Kidney tubule cell (primary cell): ENCODE measurements around the gene METTL3.

Experiments
- DNase-seq: peaks from one replicate; pipeline ENCODE4 v3.0.0-alpha.2; 2018; ENCODE audit warnings: low spot score

METTL3 gene

DNA sequence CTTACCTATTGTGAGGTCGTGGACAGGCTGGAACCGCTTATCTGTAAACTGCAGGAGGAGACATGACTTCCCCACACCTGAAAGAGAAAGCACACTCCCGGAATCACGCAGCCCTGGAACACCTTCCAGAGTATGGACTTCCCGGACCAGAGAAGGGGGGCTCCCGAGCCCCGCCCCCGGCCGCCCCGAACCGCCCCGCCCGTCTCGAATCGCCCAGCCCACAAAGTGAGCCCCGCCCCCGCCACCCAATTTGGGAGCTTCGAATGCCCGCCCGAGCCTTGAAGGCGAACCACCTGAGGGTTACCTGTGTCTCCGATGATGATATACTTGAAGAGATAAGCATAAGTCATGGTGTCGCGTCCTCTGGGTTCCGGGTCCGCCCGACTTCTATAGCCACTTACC, 34.6 kb downstream of the METTL3 start:
- peak; percentile 84 for DNase-seq

DNA sequence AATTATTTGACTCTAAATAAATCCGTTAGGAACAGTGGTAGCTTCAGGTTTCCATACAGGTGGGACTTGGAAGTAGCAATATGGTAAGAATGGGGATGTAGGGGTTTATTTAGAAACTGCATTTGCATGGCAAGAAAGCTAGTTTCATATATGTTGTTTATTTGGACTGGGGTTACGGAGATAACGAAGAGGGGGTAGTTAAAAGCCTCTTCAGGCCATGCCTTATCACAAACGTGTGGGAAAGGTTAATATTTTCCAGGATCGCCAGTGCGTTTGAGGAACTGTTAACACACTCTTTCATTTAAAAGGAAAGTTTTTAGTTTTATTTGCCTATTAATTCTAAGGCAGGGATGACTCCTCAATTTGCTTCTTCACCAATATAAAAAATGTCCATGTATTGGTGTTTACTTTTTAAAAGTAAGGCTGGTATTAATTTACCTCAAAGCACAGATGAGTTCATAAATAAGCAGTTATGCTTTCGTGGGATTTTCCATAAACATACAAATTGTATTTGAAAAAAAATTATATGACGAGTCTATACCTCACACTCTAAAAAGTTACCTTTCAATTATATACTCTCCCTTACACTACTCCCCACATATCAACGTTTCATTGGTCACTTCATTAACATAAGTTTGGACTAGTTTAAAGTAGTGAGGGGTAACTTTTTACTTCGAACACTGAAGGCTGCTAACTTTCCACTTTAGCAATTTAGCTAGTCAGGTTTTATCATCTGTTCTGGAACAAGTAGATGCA, 35.2 kb downstream of the METTL3 start:
- no peak for DNase-seq

GRCh38 chr14:21467616-21468015, 43.5 kb downstream of the METTL3 start:
- DNase-seq, result no peak

DNA sequence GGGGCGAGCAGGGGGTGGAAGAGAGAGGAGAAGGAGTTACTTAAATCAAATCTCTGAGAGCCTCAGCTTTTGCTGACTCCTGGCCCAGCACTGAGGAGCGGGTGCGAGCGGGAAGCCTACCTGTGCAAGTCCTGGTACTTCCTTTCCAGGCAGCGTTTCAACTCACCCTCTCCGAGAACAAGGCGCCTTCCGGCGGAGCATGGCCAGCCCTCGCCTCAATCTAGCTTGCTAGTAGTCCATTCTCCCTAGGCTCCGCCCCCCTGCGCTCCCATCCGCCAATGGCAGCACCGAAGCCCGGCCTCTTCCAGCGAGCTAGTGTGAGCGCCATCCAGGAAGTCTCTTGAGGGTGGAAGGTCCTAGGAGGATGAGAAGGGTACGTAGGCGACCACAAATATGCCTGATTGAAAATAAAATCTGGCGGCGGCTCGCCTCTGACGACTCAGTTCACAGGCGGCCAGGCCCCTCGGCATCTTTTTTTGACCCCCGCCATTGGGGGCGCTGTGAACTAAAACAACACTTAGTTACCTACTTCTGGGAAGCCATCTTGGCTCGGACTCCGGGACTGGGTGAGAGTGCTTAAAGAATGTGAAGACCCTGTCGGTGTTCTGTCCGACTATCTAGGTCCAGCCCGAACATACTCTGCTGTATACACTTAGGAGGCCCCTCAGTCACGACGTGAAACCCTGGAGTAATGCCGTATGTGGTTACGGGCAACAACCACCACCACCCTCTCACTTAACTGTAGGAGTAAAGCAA, 55.0 kb downstream of the METTL3 start, which contains the start of gene CHD8:
CHD8 (minus strand) TSS at position 212 of the 756 bp plus-strand sequence. CDS start 24,480 bp downstream, outside the sequence.
- DNase-seq, result peak; percentile 100

DNA sequence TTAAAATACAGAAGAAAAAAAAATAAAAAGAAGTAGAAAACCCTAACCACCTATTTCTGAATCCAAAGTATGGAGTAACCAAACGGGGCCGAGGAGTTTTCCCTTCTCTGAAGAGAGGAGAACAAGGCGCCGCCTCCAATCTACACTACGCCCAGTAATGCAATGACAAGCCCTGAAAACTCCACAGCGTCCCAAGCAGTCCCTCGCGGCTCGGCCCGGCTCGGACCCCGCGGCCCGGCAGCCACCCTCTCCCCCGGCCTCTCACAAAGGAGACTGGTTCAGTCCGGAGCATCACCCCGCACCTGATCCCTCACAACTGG, 55.6 kb downstream of the METTL3 start:
- no peak for DNase-seq

DNA sequence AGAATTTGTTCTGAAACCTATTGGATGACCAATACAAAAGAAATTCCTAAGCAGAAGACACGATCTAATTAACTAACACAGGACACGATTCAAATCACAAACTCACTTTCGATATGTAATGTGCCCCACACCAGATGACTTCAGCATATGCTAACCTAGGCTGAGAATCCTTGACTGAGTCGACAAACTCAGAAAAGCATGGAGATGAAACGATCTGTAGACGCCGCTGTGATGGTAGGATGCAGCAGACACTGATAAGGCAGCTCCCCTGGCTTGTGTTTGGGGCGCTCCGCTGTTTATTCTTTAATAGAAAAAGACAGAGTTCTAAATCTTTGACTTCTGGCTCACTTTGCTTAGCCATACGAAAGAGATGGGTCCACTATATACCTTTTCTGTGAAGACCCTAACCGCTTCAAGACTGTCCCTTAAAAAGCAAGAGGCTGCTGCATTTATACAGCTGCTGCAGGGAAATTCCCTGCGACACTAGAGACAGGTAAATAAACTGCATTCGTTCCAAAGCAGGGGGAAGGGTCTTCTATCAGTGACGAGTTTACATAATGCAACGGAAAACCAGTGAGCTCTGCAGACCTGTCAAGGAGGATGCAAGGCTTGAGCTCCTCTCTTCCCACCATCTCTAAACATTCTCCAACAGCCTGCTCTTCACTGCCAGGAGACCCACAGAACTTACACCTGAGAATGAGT, 56.1 kb downstream of the METTL3 start:
- DNase-seq, result peak; percentile 57

GRCh38 chr14:21449899-21450216, 61.3 kb downstream of the METTL3 start:
- no peak for DNase-seq
